ENCODE results near the gene NKIRAS2. TPM values are rescaled to one million over a fixed set of nuclear protein-coding genes. Genes with fewer than 3 reads are reported as not detected.

NKIRAS2 gene
- total and polyA plus RNA-seq, 10 donors: 11.3 to 38.8 (median 22.7) TPM

DNA sequence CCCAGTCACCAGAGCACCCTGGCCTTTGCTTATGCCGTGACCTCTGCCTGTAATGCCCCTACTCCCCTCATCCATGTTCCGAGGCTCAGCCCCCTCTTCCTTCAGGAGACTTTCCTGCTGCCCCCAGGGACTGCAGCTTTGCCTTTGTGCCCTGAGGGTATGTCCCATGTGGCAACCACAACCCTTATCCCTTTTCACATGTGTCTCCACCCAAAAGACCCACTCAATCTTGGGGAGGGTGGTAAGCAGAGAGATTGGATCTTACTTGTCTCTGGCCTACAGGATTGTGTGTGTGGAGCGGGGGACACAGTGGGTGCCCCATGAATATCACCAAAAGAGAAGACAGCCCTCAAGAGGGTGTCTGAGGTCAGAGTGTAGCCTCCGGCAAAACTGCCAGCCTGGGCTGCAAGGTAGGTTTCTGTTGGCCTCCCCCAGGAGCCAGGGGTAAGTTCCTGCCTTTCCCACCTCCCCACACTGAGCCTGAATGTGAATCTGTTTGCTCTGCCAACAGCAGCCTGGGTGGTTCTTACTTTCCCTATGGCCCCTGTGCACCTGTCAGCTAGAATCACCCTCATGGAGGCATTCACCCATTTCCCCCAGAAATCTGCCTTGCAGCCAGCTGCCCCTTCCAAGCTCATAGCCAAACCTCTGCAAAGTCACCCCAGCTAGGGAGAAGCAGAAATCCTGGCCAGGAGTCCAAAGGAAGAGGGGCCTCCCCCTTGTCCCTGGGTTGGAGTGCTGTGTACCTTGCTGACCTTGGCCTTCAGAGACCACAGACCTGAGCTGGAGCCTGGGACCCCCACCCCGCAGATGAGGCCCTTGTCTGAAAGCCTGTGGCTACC is 42.0 kb downstream of the NKIRAS2 start:
- H3K9me3 ChIP-seq: no peaks in the 10 kb centered on the region
- no peaks in the 10 kb centered on the region for H3K27me3 ChIP-seq (replicated peaks in 1 of 7)
- H3K4me1 ChIP-seq: peaks cover 0 to 19% (median 4%) of the 10 kb centered on the region in 6 donors
- no peak overlapping the region for H3K27ac ChIP-seq
- H3K36me3 ChIP-seq: no peaks in the 10 kb centered on the region
- no peak for DNase-seq
- no peak for TF ChIP-seq POLR2AphosphoS5 (IDR thresholded peaks at IDR 0.05)
- TF ChIP-seq CTCF (IDR thresholded peaks at IDR 0.05 in 8 of 11, conservative IDR thresholded peaks at IDR 0.05 in 3 of 11): no peak
- H3K4me3 ChIP-seq: no peak overlapping the region
- 64 to 73% (median 69%) methylated on average over 4 to 5 of the region's 5 CpGs for WGBS, 5 donors
- intact Hi-C loops (cut with DNase I; ENCODE audit: low total_unique reads): no loop called here

DNA sequence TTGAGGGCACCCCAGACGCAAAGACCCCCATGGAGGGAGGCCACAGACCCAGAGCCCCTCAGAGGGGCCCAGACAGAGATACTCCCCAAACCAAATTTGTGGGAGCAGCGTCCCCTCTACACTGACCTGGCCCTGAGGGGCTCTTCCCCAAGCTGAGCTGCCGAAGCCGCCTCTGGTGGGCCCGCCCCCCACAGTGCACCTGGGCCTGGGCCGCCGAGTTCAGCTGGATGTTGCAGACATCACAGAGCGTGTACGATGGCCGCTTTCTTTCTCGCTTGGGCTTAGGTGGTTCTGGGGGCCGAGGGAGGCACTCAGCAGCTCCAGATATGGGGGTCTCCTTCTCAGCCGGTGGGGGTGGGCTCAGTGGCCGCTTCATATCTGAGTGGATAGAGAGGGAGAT is 42.8 kb downstream of the NKIRAS2 start:
- DNase-seq: no peak
- Histone ChIP-seq H3K4me1 (peaks cover 0 to 25% (median 4%) of the 10 kb centered on the region in 6 donors), H3K9me3 (no peaks in the 10 kb centered on the region), H3K27me3 (replicated peaks in 1 of 7) (peaks cover 0 to 1% (median 0%) of the 10 kb centered on the region in 7 donors), H3K36me3 (no peaks in the 10 kb centered on the region), H3K27ac (no peak overlapping the region), H3K4me3 (no peak overlapping the region)
- TF ChIP-seq CTCF (IDR thresholded peaks at IDR 0.05 in 8 of 11, conservative IDR thresholded peaks at IDR 0.05 in 3 of 11) (no peak), POLR2A (IDR thresholded peaks at IDR 0.05) (no peak), POLR2AphosphoS5 (IDR thresholded peaks at IDR 0.05) (no peak)
- intact Hi-C loops (cut with DNase I; ENCODE audit: low total_unique reads): no loop called here
- WGBS, 5 donors: 87 to 93% (median 92%) methylated on average over 6 to 14 of the region's 14 CpGs

GRCh38 chr17:42065201-42065600 is 45.3 kb downstream of the NKIRAS2 start:
- Histone ChIP-seq H3K9me3 (no peaks in the 10 kb centered on the region), H3K27ac (no peak overlapping the region), H3K27me3 (replicated peaks in 1 of 7) (peaks cover 0 to 6% (median 0%) of the 10 kb centered on the region in 7 donors), H3K4me1 (peaks cover 0 to 25% (median 4%) of the 10 kb centered on the region in 6 donors), H3K36me3 (no peaks in the 10 kb centered on the region), H3K4me3 (no peak overlapping the region)
- TF ChIP-seq POLR2AphosphoS5 (IDR thresholded peaks at IDR 0.05) (no peak), CTCF (IDR thresholded peaks at IDR 0.05 in 8 of 11, conservative IDR thresholded peaks at IDR 0.05 in 3 of 11) (no peak), POLR2A (IDR thresholded peaks at IDR 0.05) (no peak)
- no peak for DNase-seq
- 47 to 69% (median 60%) methylated on average over 2 of the region's 2 CpGs for WGBS, 5 donors
- intact Hi-C loops (cut with DNase I; ENCODE audit: low total_unique reads): no loop called here

DNA sequence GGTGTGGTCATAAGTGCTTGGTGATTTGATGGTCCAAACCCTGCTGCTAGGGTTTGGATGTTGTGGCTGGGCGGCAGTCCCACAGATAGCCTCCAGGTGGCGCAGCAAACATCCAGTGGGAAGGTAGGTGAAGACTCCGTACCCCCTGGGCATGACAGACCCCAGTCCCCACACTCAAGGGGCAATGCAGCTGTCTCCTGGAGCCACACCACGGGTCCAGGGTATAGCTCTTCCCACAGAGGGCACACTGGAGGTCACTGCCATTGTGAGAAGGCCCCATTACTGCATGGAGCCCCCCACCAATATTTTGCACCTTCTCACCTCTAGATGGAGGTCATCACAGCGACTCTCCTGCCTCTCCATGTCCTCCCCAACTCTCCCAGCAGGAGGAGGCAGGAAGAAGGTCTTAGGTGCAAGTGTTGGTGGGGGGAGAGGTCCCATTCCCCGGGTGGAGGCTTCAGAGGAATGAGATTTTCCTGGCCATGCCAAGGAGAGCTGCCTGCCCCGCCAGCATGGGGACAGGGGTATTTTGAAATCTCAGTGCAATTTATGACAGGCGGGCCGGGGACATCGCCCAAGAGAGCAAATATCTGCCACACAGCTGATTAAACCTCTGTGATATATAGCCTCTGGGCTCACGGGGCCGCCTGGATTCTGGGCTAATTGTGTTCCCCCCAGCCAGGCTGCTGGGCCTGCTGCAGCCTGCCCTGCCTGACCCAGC is 47.6 kb downstream of the NKIRAS2 start:
- intact Hi-C loops (cut with DNase I; ENCODE audit: low total_unique reads): no loop called here
- TF ChIP-seq CTCF (IDR thresholded peaks at IDR 0.05 in 8 of 11, conservative IDR thresholded peaks at IDR 0.05 in 3 of 11): peak; percentile 69 to 97 (median 91)
- TF ChIP-seq POLR2AphosphoS5 (IDR thresholded peaks at IDR 0.05): no peak
- WGBS, 5 donors: 43 to 54% (median 47%) methylated on average over 11 to 12 of the region's 12 CpGs
- Histone ChIP-seq H3K27ac (no peak overlapping the region), H3K4me1 (peaks cover 0 to 36% (median 14%) of the 10 kb centered on the region in 6 donors), H3K36me3 (no peaks in the 10 kb centered on the region), H3K9me3 (no peaks in the 10 kb centered on the region), H3K4me3 (no peak overlapping the region), H3K27me3 (replicated peaks in 1 of 7) (peaks cover 0 to 30% (median 11%) of the 10 kb centered on the region in 7 donors)
- DNase-seq: peak; percentile 88
